H54 (cell line): ENCODE results near the gene CLIC4.

Experiments
- DNase-seq: peaks from one replicate; pipeline ENCODE4 v3.0.0; 2011; ENCODE audit warnings: low spot score, mixed read lengths; ENCODE audit not compliant: insufficient read length
- FAIRE-seq: peaks from 3 replicates; lab custom pipeline; 2011; peaks lifted over from hg19 to GRCh38; lab: Jason Lieb, UNC
- POLR2A ChIP-seq: IDR thresholded peaks from 2 replicates; pipeline ENCODE4 v1.6.1; 2011; ENCODE audit warnings: low read depth, mild to moderate bottlenecking, low read length

Gene CLIC4

DNA sequence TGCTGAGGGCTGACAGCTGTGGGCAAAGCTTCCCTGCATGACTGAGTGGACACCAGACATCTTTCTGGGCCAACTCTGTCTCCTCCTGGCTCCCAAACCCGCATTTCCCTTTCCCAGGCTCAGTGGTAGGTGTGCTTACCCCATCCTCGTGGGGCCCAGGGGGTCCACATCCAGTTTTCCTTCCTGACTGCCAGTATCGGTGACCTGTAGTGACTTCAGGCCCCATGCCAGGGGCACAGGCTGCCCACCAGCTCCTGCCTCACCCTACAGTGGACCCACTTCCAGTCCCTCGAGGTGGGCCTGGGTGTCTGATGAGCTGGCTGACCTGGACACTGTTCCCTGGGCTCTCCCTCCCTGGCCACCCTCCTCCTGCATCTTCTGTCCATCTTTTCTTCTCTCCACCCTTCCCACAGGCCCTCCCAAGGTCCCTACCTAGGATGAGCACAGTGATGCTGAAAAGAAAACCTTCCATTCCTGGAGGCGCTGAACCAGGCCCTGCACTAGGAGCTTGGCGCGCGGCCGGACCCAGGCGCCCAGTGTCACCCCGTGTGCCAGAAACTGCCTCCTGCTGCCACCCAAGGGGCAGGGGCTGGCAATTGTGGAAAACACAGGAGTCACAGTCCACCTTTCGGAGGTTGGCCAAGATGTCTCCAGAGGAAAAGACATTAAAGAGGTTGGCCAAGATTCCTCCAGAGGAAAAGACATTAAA lies 117.7 kb downstream of the CLIC4 start:
- no peak for TF ChIP-seq POLR2A
- FAIRE-seq (no peak), DNase-seq (no peak)

DNA sequence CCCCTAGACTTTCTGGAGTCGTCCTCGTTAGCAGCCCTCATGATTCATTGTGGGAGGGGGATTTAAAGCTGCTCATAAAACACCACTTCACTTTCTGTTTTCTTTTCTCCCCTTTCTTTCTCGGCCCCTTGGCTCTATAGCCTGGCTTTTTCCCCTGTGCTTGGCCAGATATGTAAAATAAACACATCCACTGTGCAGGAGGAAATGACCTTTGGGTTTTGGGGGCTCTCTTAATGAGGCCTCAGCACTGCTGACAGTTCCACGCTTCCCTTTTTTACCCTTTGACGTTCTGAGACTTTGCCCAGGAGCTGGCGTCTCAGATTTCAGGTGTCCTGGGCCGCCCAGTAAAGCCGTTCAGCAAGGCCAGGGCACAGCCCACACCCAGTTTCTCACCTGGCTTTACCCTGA lies 119.1 kb downstream of the CLIC4 start:
- DNase-seq (no peak), FAIRE-seq (no peak)
- TF ChIP-seq POLR2A, result no peak

DNA sequence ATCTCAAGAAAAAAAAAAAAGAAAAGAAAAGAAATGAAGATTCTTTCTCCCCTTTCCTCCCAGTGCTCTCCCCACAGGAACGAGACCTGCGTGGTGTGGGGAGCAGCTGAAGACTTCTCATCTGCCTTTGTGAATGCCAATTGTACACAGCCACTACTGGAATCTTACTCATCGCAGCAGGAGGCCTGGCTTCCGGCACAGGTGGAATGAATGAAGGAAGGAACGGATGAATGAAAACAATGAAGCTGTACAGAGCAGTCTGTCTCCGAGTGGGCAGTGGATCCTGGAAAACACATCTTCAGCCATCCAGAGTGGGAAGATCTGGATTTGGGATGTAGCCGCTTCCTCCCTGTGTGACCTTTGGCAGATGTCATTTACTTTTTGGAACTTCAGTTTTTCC lies 119.9 kb downstream of the CLIC4 start:
- TF ChIP-seq POLR2A, result no peak
- FAIRE-seq, result no peak
- no peak for DNase-seq

DNA sequence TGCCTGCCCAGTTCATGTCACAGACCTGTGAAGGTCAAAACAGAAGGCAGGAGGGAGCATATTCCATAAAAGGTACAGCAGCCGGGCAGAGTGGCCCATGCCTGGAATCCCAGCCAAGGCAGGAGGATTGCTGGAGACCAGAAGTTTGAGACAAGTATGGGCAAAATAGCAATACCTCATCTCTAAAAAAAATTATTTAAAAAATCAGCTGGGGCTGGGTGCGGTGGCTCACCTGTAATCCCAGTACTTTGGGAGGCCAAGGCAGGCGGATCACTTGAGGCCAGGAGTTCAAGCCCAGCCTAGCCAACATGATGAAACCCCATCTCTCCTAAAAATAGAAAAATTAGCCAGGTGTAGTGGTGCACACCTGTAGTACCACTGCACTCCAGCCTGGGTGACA lies 120.3 kb downstream of the CLIC4 start:
- TF ChIP-seq POLR2A, result no peak
- FAIRE-seq (no peak), DNase-seq (no peak)

DNA sequence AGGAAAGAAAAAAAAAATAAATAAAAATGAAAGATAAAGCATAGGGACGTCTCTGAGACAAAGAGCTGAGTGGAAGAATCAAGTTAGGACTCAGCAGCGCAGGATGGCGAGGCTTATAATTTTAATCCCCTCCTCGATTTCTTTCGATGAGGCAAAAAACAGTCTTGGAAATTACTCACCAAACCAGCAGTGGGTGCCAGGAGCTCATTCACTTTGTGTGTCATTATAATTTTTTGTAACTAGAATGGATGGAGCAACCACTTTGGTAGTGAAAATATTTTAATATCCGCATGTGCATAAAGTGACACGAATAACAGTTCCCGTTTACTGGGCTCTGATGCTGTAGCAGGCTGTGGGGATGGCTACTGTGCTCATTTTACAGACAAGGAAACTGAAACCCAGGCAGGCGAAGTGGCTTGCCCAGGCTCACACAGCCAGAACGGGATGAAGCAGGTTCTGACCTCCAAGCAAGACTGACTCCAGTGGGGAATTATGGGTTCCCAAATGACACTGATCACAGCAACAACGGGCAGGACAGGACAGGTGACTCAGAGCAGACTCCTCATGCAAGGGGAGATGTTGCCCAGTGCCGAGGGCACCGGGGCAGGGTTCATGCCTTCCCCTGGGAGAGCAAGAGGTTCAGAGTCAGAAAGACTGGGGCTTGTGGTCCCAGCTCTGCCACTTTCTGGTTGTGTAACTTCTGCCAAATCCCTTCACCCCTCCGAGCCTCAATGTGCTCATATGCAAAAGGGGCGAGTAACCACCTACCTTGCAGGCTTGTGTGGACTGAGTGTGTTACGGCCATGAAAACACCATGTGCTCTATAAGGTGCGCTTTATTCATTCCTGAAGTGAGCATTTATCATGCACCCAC lies 121.2 kb downstream of the CLIC4 start:
- TF ChIP-seq POLR2A, result no peak
- FAIRE-seq (no peak), DNase-seq (no peak)

DNA sequence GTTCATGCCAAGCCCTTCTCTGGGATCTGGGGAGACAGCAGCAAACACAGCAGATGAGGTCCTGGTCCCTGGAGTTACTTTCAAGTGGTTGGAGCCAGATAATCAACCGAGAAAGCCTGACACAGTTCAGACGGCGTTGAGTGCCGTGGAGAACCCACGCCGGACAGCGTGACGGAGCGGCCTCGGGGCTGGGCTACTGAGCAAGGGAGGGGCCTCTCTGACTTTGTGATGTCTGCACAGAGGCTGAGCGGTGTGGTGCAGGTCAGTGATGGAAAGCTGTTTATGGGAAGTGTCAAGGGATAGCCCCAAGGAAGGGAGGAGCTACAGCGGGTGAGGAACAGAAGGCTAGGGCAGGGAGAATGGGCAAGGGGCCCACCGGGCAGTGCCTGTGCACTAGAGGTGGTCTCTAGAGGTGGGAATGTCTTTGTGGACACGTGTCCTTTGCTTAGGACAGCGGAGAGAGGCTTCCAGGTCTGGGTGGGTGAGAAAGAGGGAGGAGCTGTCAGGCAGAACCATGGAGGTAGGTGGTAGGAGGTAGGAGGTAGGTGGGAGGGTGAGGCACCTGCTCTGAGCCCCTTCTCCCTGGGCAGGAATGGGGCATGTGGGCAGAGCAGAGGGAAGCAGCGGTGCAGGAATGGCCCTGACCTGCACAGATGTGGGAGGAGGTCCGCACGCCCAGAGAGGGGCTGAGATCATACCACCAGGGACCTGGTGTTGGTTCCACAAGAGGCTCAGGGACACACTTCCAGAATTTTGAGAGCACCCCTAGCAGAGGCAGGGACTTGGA lies 122.0 kb downstream of the CLIC4 start:
- TF ChIP-seq POLR2A, result no peak
- FAIRE-seq (no peak), DNase-seq (no peak)

DNA sequence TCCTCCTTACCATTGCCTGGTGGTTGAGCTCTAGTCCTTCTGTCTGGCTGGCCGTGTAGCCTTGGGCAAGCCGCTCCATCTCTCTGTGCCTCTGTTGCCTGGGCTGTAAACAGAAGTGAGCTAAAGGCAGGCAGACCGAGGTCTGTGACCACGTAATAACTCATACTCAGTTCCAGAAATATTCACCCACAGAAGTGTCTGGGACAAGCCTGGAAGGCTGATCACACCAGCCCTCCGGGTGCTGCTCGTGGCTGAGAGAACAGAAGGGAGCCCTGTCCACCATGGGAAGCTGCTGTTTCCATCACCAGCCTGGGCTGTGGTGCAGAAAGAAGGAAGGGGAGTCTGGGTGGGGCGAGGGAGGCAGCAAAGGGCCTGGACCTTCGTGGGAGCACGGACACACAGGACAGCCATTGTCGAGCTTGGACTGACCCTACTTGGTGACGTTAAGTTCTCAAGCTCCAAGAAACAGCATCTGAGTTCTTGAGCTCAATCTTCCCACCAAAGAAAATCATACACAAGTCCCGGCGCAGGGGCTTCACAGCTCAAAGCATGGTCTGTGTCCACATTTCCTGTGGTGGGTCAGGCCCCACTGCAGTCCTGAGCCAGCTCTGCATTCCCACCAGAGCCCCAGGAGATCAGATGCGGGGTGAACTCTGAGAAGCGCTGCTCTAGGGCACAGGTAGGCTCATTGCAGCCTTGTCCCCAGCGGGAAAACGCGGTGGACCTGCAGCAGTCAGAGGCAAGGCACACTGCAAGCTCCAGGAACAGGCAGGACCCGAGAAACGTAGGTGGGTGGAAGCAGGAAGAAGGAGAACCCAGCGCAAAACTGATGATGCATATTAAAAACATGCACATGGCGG lies 123.0 kb downstream of the CLIC4 start:
- TF ChIP-seq POLR2A, result no peak
- no peak for DNase-seq
- no peak for FAIRE-seq

DNA sequence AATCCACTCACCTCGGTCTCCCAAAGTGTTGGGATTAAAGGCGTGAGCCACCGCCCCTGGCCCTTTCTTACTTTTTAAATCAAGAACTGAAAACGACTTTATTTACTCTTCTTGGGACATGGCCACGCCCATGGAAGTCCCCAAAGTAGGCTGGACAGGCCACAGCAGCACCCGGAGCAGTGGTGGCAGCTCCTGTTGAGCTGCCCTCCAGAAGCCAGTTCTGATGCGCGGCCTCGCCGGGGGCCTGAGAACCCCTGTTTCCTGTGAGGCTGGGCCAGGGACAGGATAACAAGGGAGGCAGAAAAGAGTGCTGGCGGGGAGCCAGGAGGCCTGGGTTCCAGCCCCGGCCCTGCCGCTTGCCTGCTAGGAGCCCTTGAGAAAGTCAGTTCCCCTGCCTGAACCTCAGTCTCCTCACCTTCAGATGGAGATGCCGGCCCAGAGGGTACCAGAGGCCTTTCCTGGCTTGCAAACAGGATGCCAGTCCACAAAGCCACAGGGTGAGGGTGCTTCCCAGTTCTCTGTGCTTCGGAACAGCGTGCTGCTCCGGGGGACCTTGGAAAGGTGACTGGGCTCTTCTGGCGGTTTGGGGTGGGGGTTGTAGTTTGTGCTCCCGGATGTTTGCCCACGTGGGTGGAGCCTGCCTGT lies 125.4 kb downstream of the CLIC4 start:
- DNase-seq, result no peak
- no peak for TF ChIP-seq POLR2A
- no peak for FAIRE-seq

DNA sequence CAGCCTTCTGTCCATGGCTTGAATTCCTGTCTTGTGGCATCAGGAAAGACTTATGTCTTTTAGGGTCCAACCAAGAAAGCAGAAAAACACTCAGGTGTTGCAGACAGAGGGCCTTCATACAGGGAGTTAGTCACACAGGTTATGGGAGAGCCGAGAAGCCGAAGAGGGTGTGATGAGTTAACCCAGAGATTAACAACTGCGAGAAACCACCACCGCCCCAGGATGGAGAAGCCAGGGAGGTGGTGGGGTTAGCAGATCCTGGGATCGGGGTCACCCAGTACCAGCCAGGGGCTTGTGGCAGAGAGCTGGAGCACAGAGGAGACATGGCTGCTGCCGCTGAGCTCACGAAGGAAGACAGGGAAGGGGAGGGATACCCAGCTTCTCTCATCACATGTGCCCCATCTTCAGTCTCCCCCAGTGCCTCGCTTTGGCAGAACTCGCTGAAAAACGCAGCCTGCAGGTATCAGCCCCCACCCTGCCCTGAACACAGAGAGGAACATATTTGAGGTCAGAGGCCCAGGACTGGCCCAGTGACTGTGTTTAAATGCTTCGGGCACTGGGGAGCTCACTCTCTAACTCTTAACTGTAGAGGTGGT lies 126.2 kb downstream of the CLIC4 start:
- DNase-seq, result no peak
- TF ChIP-seq POLR2A, result no peak
- no peak for FAIRE-seq

DNA sequence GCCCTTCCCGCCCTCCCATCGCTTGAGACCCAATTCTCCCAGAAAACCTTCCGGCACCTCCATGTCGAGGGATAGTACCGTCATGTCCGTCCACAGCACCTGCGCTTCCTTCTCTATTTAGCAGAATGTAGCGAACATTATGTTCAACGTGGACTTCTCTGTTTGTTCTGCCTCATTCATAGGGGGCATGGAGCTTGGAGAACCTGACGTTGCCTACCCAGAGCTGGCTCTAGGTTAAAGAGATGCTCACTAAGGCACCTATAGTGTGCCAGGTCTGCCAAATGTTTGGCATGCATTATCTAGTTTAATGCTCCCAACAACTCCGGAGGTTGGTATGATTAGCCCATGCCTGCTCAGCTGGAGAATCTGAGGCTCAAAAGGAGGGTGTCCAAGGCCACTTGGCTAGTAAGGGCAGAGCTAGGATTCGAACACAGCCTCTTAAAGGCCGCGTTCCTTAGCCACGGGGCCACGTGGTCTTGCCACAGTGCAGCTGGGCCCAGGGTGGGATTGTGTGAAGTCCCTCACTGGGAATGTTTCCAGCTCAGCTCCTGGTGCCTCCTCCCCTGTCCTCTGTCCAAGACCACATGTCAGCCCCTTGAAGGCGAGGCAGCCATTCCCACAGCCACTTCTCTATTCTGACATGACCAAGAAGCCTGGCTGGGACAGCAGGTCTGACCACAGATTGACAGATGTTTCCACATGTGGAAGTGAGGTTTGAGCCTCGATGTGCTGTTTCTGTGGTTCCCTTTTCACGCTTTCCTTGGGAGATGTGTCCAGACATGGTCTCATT lies 127.0 kb downstream of the CLIC4 start:
- FAIRE-seq (no peak), DNase-seq (no peak)
- TF ChIP-seq POLR2A, result no peak

DNA sequence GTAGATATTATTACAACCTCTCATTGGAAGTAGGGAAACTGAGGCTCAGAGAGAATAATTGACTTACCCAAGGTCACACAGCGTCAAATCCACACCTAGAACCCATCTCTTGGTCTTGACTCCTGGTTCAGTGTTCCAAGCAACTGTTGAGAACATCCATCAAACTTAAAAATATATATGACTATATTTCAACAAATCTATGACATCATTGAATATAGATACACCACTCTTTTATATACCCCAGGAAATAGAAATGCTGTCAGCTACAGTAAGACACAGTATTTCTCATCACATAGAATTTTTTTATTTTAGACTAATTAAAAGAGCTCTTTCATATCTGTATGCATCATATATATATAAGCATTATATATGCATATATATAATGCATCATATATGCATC lies 127.9 kb downstream of the CLIC4 start:
- DNase-seq, result no peak
- no peak for TF ChIP-seq POLR2A

DNA sequence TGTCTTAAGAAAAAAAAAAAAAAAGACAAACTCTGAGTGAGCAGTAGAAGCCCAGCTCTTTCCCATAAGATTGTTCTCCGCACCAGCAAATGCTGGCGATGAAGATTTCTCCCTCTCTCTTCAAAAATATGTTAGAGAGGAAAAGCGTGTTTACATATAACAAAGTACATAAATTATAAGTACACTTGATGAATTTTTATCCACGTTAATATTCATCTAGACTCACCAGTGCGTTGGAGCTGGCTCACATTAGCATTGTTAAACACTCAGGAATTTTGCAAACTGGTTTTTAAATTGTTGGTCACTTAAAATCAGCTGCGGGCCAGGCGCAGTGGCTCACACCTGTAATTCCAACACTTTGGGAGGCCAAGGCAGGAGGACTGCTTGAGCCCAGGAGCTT lies 128.8 kb downstream of the CLIC4 start:
- no peak for DNase-seq
- no peak for TF ChIP-seq POLR2A
- FAIRE-seq, result no peak

More for the DNA sequence above, 127.9 kb downstream of the CLIC4 start:
- FAIRE-seq, result no peak
